ENCODE data around the gene CPT1A.

DNA sequence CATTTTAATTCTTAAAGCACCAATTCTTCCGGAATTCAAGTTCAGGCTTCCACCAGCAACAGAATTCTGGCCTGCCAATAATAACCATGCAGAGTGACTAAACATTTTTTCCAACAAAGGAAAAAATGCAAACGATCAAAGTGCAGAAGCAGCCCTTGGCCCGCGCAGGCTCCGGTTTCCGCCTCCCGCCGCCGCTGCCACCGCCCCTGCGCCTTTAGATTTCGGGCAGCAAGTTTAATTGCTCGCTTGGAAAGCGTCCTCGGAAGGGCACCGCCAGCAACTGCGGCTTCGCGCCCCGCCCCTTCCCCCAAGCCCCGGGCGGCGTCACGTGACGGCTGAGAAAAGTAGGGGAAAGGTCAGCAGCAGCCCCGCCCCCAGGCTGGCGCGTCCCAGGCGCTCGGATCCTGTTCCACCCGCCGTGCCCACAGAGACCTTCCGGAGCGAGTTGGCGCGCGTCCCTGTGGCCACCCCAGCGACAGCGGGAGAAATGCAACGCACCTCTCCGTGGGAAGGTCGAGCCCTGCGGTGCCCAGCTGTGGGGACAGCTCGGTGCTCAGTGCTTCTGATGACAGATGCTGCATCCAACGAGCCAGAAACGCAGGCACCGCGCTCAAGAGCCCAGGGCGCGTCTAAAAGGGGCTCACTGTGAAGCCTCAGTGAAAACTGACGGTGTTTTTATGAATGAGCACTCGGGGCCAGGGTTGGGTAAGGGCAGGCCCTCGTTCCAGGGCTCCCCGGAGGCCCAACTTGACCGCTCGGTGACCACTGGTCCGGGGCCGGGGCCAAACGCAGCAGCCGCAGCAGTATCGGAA lies 2.5 kb downstream of the CPT1A start:
- TF ChIP-seq, protein P1, sequence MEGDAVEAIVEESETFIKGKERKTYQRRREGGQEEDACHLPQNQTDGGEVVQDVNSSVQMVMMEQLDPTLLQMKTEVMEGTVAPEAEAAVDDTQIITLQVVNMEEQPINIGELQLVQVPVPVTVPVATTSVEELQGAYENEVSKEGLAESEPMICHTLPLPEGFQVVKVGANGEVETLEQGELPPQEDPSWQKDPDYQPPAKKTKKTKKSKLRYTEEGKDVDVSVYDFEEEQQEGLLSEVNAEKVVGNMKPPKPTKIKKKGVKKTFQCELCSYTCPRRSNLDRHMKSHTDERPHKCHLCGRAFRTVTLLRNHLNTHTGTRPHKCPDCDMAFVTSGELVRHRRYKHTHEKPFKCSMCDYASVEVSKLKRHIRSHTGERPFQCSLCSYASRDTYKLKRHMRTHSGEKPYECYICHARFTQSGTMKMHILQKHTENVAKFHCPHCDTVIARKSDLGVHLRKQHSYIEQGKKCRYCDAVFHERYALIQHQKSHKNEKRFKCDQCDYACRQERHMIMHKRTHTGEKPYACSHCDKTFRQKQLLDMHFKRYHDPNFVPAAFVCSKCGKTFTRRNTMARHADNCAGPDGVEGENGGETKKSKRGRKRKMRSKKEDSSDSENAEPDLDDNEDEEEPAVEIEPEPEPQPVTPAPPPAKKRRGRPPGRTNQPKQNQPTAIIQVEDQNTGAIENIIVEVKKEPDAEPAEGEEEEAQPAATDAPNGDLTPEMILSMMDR (IDR thresholded peaks at IDR 0.05) = no peak
- no peak for TF ChIP-seq POLR2A (IDR thresholded peaks at IDR 0.05)

Data from testis (tissue), 2 donors.